ENCODE results near the gene TMA7B.

The TMA7B gene

DNA sequence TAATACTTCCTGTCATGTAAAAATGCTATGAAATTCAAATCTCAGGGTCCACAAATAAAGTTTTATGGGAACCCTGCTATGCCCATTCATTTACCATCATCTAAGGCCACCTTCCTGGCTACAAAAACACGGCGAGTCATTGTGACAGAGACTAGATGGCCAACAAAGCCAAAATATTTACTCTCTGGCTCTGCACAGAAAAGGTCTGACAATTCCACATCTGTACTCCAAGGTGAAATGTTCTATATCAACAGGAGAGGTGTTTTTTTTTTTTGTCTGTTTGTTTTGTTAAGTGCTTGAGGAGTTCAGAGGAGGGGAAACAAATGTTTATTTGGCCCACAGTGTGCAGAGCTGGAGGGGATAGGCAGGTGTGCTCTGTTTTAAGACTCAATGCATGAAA, 18.6 kb upstream of the TMA7B start:
- Histone ChIP-seq H3K36me3 (ENCODE audit: control insufficient read depth in 1 of 2, insufficient read depth in 2 of 2, low read length in 2 of 2) (no peaks in the 10 kb centered on the region), H3K9me3 (ENCODE audit: control insufficient read depth in 1 of 2, low read length in 2 of 2) (no peaks in the 10 kb centered on the region), H3K27me3 (ENCODE audit: control insufficient read depth in 1 of 2, insufficient read depth in 2 of 2, low read length in 2 of 2) (peaks cover 3 to 8% of the 10 kb centered on the region in 2 donors), H3K9ac (ENCODE audit: low read depth in 1 of 2, low read length in 2 of 2) (no peak overlapping the region), H3K4me1 (ENCODE audit: control insufficient read depth in 1 of 2, insufficient read depth in 2 of 2, low read length in 2 of 2) (peaks cover 0 to under 1% of the 10 kb centered on the region in 2 donors), H3K4me3 (ENCODE audit: low read depth in 1 of 2, low read length in 2 of 2) (no peak overlapping the region), H3K27ac (ENCODE audit: low read depth, low read length) (no peak overlapping the region)

GRCh38 chr22:39942439-39943230, 17.6 kb upstream of the TMA7B start:
- Histone ChIP-seq H3K27me3 (ENCODE audit: control insufficient read depth in 1 of 2, insufficient read depth in 2 of 2, low read length in 2 of 2) (peaks cover 0 to 8% of the 10 kb centered on the region in 2 donors), H3K27ac (ENCODE audit: low read depth, low read length) (no peak overlapping the region), H3K4me3 (ENCODE audit: low read depth in 1 of 2, low read length in 2 of 2) (no peak overlapping the region), H3K4me1 (ENCODE audit: control insufficient read depth in 1 of 2, insufficient read depth in 2 of 2, low read length in 2 of 2) (peaks cover 0 to 11% of the 10 kb centered on the region in 2 donors), H3K36me3 (ENCODE audit: control insufficient read depth in 1 of 2, insufficient read depth in 2 of 2, low read length in 2 of 2) (no peaks in the 10 kb centered on the region), H3K9me3 (ENCODE audit: control insufficient read depth in 1 of 2, low read length in 2 of 2) (no peaks in the 10 kb centered on the region), H3K9ac (ENCODE audit: low read depth in 1 of 2, low read length in 2 of 2) (no peak overlapping the region)

- Histone ChIP-seq H3K4me3 (ENCODE audit: low read depth in 1 of 2, low read length in 2 of 2) (no peak overlapping the region), H3K9me3 (ENCODE audit: control insufficient read depth in 1 of 2, low read length in 2 of 2) (no peaks in the 10 kb centered on the region), H3K9ac (ENCODE audit: low read depth in 1 of 2, low read length in 2 of 2) (no peak overlapping the region), H3K36me3 (ENCODE audit: control insufficient read depth in 1 of 2, insufficient read depth in 2 of 2, low read length in 2 of 2) (no peaks in the 10 kb centered on the region), H3K27me3 (ENCODE audit: control insufficient read depth in 1 of 2, insufficient read depth in 2 of 2, low read length in 2 of 2) (peaks cover 0 to 4% of the 10 kb centered on the region in 2 donors), H3K4me1 (ENCODE audit: control insufficient read depth in 1 of 2, insufficient read depth in 2 of 2, low read length in 2 of 2) (peaks cover 0 to 11% of the 10 kb centered on the region in 2 donors), H3K27ac (ENCODE audit: low read depth, low read length) (no peak overlapping the region)
Measured at GRCh38 chr22:39943337-39943736, 16.9 kb upstream of the TMA7B start.

GRCh38 chr22:39943953-39944872, 16.0 kb upstream of the TMA7B start:
- H3K27ac ChIP-seq (ENCODE audit: low read depth, low read length): no peak overlapping the region
- no peak overlapping the region for H3K4me3 ChIP-seq (ENCODE audit: low read depth in 1 of 2, low read length in 2 of 2)
- H3K36me3 ChIP-seq (ENCODE audit: control insufficient read depth in 1 of 2, insufficient read depth in 2 of 2, low read length in 2 of 2): no peaks in the 10 kb centered on the region
- H3K4me1 ChIP-seq (ENCODE audit: control insufficient read depth in 1 of 2, insufficient read depth in 2 of 2, low read length in 2 of 2): peaks cover 0 to 11% of the 10 kb centered on the region in 2 donors
- peaks cover 0 to 4% of the 10 kb centered on the region in 2 donors for H3K27me3 ChIP-seq (ENCODE audit: control insufficient read depth in 1 of 2, insufficient read depth in 2 of 2, low read length in 2 of 2)
- no peak overlapping the region for H3K9ac ChIP-seq (ENCODE audit: low read depth in 1 of 2, low read length in 2 of 2)
- H3K9me3 ChIP-seq (ENCODE audit: control insufficient read depth in 1 of 2, low read length in 2 of 2): no peaks in the 10 kb centered on the region

- H3K9me3 ChIP-seq (ENCODE audit: control insufficient read depth in 1 of 2, low read length in 2 of 2): no peaks in the 10 kb centered on the region
- no peak overlapping the region for H3K4me3 ChIP-seq (ENCODE audit: low read depth in 1 of 2, low read length in 2 of 2)
- peaks cover 0 to 11% of the 10 kb centered on the region in 2 donors for H3K4me1 ChIP-seq (ENCODE audit: control insufficient read depth in 1 of 2, insufficient read depth in 2 of 2, low read length in 2 of 2)
- H3K27me3 ChIP-seq (ENCODE audit: control insufficient read depth in 1 of 2, insufficient read depth in 2 of 2, low read length in 2 of 2): peaks cover 0 to 4% of the 10 kb centered on the region in 2 donors
- H3K36me3 ChIP-seq (ENCODE audit: control insufficient read depth in 1 of 2, insufficient read depth in 2 of 2, low read length in 2 of 2): no peaks in the 10 kb centered on the region
- no peak overlapping the region for H3K27ac ChIP-seq (ENCODE audit: low read depth, low read length)
- H3K9ac ChIP-seq (ENCODE audit: low read depth in 1 of 2, low read length in 2 of 2): no peak overlapping the region
Measured at GRCh38 chr22:39946126-39946502, 14.1 kb upstream of the TMA7B start.

DNA sequence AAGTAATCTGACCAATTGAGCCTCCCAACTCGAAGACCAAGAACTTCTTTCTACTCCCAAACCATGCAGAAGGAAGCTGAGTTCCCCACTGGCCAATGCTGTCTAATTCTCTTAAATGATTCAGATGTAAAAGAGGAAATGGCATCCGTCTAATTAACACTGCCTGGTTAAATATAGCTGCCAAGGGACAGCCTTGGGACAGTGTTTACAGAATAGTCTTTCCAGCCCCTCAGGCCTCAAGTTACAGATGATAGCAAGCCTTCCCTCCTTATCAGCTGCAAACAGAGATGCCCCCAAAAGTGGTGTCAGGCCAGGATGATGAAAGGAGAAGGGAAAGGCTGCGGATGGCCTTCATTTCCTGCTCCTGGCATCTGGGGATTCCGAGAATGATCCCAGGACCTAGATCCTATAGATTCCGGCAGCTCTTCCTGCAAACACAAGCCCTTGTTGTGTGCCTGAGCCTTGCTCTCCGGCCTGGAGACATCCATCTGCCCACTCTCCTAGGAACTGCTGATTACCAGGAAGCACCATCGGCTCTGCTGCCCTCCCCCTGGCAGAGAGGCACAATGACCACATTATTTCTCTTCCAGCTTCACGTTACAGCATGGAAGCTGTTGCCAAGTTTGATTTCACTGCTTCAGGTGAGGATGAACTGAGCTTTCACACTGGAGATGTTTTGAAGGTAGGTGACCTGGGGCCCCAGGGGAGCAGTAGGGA, 13.5 kb upstream of the TMA7B start:
- Histone ChIP-seq H3K36me3 (ENCODE audit: control insufficient read depth in 1 of 2, insufficient read depth in 2 of 2, low read length in 2 of 2) (no peaks in the 10 kb centered on the region), H3K9ac (ENCODE audit: low read depth in 1 of 2, low read length in 2 of 2) (no peak overlapping the region), H3K4me3 (ENCODE audit: low read depth in 1 of 2, low read length in 2 of 2) (no peak overlapping the region), H3K27me3 (ENCODE audit: control insufficient read depth in 1 of 2, insufficient read depth in 2 of 2, low read length in 2 of 2) (peaks cover 0 to 4% of the 10 kb centered on the region in 2 donors), H3K27ac (ENCODE audit: low read depth, low read length) (no peak overlapping the region), H3K9me3 (ENCODE audit: control insufficient read depth in 1 of 2, low read length in 2 of 2) (no peaks in the 10 kb centered on the region), H3K4me1 (ENCODE audit: control insufficient read depth in 1 of 2, insufficient read depth in 2 of 2, low read length in 2 of 2) (peaks cover 0 to 11% of the 10 kb centered on the region in 2 donors)

GRCh38 chr22:39947220-39948216, 12.7 kb upstream of the TMA7B start:
- Histone ChIP-seq H3K4me1 (ENCODE audit: control insufficient read depth in 1 of 2, insufficient read depth in 2 of 2, low read length in 2 of 2) (peaks cover 0 to 15% of the 10 kb centered on the region in 2 donors), H3K27me3 (ENCODE audit: control insufficient read depth in 1 of 2, insufficient read depth in 2 of 2, low read length in 2 of 2) (peaks cover 0 to 4% of the 10 kb centered on the region in 2 donors), H3K9ac (ENCODE audit: low read depth in 1 of 2, low read length in 2 of 2) (no peak overlapping the region), H3K36me3 (ENCODE audit: control insufficient read depth in 1 of 2, insufficient read depth in 2 of 2, low read length in 2 of 2) (no peaks in the 10 kb centered on the region), H3K27ac (ENCODE audit: low read depth, low read length) (no peak overlapping the region), H3K4me3 (ENCODE audit: low read depth in 1 of 2, low read length in 2 of 2) (no peak overlapping the region), H3K9me3 (ENCODE audit: control insufficient read depth in 1 of 2, low read length in 2 of 2) (no peaks in the 10 kb centered on the region)

DNA sequence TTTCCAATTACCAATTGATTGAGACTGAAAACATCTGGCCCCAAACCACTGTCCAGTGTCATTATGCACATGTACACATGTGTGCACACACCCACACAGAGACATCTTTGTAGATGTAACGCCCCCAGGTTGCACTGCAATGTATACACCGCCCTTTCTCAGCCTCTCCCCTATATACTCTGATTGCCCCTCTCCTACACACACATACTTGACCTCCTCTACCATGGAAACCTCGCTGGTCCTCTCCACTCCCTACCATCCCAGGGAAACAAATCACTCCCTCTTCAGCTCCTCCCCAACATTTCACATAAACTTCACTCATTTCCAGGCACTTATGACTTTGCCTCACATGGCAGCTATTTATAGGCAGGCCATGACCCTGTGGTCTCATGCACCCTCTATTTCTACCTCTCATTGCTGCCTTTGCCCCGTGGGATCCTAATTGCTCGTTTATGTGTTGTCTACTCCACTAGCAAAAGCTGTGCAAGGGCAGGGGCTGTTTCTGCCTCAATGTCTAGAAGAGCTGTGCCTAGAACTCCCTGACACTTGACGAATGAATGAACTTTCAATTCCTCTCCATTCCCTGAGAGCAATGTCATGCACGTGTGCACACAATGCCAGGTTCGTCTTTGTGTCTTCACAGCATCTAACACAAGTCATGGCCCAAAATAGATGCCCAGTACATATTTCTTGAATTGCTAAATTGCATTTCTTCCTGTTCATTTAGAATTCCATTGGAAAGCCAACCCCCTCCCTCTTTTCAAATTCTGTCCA, 10.0 kb upstream of the TMA7B start:
- H3K9ac ChIP-seq (ENCODE audit: low read depth in 1 of 2, low read length in 2 of 2): no peak overlapping the region
- peaks cover 0 to 15% of the 10 kb centered on the region in 2 donors for H3K4me1 ChIP-seq (ENCODE audit: control insufficient read depth in 1 of 2, insufficient read depth in 2 of 2, low read length in 2 of 2)
- no peak overlapping the region for H3K4me3 ChIP-seq (ENCODE audit: low read depth in 1 of 2, low read length in 2 of 2)
- H3K36me3 ChIP-seq (ENCODE audit: control insufficient read depth in 1 of 2, insufficient read depth in 2 of 2, low read length in 2 of 2): no peaks in the 10 kb centered on the region
- peaks cover 0 to 4% of the 10 kb centered on the region in 2 donors for H3K27me3 ChIP-seq (ENCODE audit: control insufficient read depth in 1 of 2, insufficient read depth in 2 of 2, low read length in 2 of 2)
- no peaks in the 10 kb centered on the region for H3K9me3 ChIP-seq (ENCODE audit: control insufficient read depth in 1 of 2, low read length in 2 of 2)
- H3K27ac ChIP-seq (ENCODE audit: low read depth, low read length): no peak overlapping the region

Data from duodenal mucosa (tissue), 2 donors.